Gastroesophageal sphincter (tissue), 4 donors: ENCODE measurements around the gene RNF208. TPM values are rescaled to one million over a fixed set of nuclear protein-coding genes. Genes with fewer than 3 reads are reported as not detected.
A peak's percentile ranks its signal among the peaks of the same experiment; 100 is the strongest.

Experiments used
- ATAC-seq: fragments of 150-250 bp; one replicate; pipeline ENCODE4 v1.9.1; 2016; ENCODE audit warnings: mild to moderate bottlenecking, moderate library complexity
- H3K27ac ChIP-seq, 4 donors: fragments of 200-600 bp; sonication (generic) in 3 of 4; 1 replicate in 3 of 4; 2 replicates in 1 of 4; pipeline ENCODE4 v1.5.1; 2016 to 2019
- H3K27me3 ChIP-seq: fragments of 200-600 bp; sonication (generic); one replicate; pipeline ENCODE4 v1.5.1; 2019
- H3K36me3 ChIP-seq, 2 donors: fragments of 200-600 bp; sonication (generic); one replicate each; pipeline ENCODE4 v1.5.1; 2019; ENCODE audit warnings: control low read depth in 1 of 2
- H3K4me1 ChIP-seq, 3 donors: fragments of 200-600 bp; sonication (generic); 1 replicate in 2 of 3; 2 replicates in 1 of 3; pipeline ENCODE4 v1.5.1; 2016 to 2019; ENCODE audit warnings: control low read depth in 2 of 3
- H3K4me3 ChIP-seq, 2 donors: fragments of 200-600 bp; sonication (generic); one replicate each; pipeline ENCODE4 v1.5.1; 2019; ENCODE audit warnings: mild to moderate bottlenecking in 1 of 2, moderate library complexity in 1 of 2
- H3K9me3 ChIP-seq, 3 donors: fragments of 200-600 bp; sonication (generic); one replicate each; pipeline ENCODE4 v1.5.1; 2017 to 2019; ENCODE audit warnings: control low read depth in 2 of 3
- EP300 ChIP-seq: sonication (generic); formaldehyde crosslinking; IDR thresholded peaks from one replicate; pipeline ENCODE4 v1.6.1; 2017; ENCODE audit warnings: antibody characterized with exemption, mild to moderate bottlenecking
- POLR2A ChIP-seq, 2 donors: fragments of 450-650 bp; IDR thresholded peaks; one replicate each; pipeline ENCODE4 v1.6.1; 2017; ENCODE audit warnings: antibody characterized with exemption in 2 of 2, mild to moderate bottlenecking in 2 of 2, moderate library complexity in 1 of 2
- POLR2AphosphoS5 ChIP-seq: sonication (generic); formaldehyde crosslinking; IDR thresholded peaks from one replicate; pipeline ENCODE4 v1.6.1; 2017; ENCODE audit warnings: antibody characterized with exemption
- WGBS, 2 donors: methylation state at CpG; one replicate each; pipeline ENCODE4 v1.1.5; 2018; ENCODE audit warnings: low coverage in 1 of 2; 5-methylcytosine and 5-hydroxymethylcytosine counted together
- total RNA-seq, 4 donors: library from RNA; depleted of rRNA; stranded (reverse); fragments of >200 nt; gene quantifications; one replicate each; pipeline ENCODE4 v1.1.0, GENCODE V29; 2016
- TF ChIP-seq, protein P1 (sequence below), 4 experiments: fragments of 200-600 bp in 2 of 4; fragments of 450-650 bp in 2 of 4; sonication (generic) in 1 of 4; IDR thresholded peaks; one replicate each; pipeline ENCODE4 v1.5.1; 2017 to 2019; ENCODE audit warnings: antibody characterized with exemption in 4 of 4, mild to moderate bottlenecking in 2 of 4, moderate library complexity in 2 of 4

Gene RNF208
- total RNA-seq, 4 donors from 2014 or later = 1.6 to 5.3 (median 3.1) TPM; not detected in 1

DNA sequence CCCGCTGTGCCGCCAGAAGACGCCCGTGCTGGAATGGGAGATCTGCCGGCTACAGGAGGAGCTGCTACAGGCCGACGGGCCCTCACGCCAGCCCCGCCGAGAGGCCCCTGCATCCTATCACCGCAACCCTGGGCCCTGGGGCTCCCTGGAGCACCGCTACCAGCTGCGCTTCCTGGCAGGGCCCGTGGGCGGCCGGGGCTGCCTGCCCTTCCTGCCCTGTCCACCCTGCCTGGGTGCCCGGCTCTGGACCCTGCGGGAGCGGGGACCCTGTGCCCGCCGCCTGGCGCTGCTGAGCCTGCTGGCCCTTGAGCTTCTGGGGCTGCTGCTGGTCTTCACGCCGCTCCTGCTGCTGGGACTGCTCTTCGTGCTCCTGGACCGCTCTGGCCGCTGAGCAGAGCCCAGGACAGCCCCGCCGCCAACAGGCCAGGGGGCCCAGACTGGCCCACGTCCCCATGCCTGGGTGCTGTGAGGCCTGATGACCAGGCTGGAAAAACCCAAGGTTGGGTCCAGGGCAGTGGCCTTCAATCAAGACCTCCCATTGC is 3.8 kb downstream of the RNF208 start:
- TF ChIP-seq, protein P1, sequence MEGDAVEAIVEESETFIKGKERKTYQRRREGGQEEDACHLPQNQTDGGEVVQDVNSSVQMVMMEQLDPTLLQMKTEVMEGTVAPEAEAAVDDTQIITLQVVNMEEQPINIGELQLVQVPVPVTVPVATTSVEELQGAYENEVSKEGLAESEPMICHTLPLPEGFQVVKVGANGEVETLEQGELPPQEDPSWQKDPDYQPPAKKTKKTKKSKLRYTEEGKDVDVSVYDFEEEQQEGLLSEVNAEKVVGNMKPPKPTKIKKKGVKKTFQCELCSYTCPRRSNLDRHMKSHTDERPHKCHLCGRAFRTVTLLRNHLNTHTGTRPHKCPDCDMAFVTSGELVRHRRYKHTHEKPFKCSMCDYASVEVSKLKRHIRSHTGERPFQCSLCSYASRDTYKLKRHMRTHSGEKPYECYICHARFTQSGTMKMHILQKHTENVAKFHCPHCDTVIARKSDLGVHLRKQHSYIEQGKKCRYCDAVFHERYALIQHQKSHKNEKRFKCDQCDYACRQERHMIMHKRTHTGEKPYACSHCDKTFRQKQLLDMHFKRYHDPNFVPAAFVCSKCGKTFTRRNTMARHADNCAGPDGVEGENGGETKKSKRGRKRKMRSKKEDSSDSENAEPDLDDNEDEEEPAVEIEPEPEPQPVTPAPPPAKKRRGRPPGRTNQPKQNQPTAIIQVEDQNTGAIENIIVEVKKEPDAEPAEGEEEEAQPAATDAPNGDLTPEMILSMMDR (IDR thresholded peaks at IDR 0.05) = no peak
- TF ChIP-seq POLR2A (IDR thresholded peaks at IDR 0.05) = no peak
- TF ChIP-seq EP300 = no peak
- TF ChIP-seq POLR2AphosphoS5 = no peak
- Histone ChIP-seq H3K27ac (no peak overlapping the region), H3K36me3 (peaks cover 0 to 28% of the 10 kb centered on the region in 2 donors), H3K27me3 (no peaks in the 10 kb centered on the region), H3K4me3 (no peak overlapping the region), H3K4me1 (peaks cover 0 to 45% (median 11%) of the 10 kb centered on the region in 3 donors), H3K9me3 (no peaks in the 10 kb centered on the region)
- ATAC-seq = no peak
- no CpG with 5 or more reads among the region's 30 CpGs for WGBS, 2 donors

DNA sequence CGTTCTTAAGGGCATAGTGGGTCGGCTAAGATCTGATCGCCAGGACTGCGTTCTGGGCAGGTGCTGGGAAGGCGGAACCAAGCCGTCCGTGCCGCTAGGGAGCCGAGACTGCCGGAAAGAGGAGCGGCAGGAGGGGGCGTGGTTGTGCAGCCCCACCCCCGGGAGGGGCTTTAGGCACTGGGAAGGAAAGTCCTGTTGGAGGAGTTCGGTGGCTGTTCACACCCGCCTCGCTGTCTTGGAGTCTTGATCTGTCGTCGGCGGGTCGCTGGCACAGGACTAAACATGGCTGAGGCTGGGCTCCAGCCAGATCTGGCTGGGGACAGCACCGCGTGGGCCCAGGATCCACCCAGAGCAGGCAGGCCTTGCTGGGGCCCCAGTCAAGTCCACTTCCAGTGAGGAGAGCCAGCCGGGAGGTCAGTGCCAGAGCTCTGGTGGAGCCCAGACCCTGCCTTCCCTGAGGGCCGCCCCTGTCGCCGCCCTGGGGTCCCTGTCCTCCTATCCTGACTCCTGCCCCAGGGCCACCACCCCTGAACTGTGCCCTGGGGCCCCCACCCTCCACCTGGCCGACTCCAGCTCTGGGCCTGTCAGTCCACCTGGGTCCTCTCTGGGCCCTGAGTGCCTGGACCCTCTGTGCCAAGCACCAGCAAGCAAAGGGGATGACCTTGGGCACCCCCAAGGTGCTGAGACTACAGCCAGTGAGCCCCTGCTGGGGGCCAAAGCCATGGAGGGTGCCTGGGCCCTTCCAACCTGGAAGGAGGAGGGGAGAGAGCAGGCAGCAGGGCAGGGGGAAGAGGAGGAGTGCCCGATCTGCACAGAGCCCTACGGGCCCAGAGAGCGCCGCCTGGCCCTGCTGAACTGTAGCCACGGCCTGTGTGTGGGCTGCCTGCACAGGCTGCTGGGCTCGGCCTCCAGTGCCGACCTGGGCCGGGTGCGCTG is 4.5 kb downstream of the RNF208 start:
- Histone ChIP-seq H3K27ac (no peak overlapping the region), H3K4me1 (peaks cover 0 to 38% (median 11%) of the 10 kb centered on the region in 3 donors), H3K9me3 (no peaks in the 10 kb centered on the region), H3K36me3 (peaks cover 0 to 28% of the 10 kb centered on the region in 2 donors), H3K27me3 (no peaks in the 10 kb centered on the region), H3K4me3 (peak overlapping the region in 1 of 2 donors; percentile 26)
- WGBS, 2 donors = no CpG with 5 or more reads among the region's 36 CpGs
- TF ChIP-seq POLR2AphosphoS5 = no peak
- TF ChIP-seq, protein P1 (IDR thresholded peaks at IDR 0.05) = no peak
- no peak for TF ChIP-seq POLR2A (IDR thresholded peaks at IDR 0.05)
- no peak for TF ChIP-seq EP300
- ATAC-seq = peak; percentile 24

DNA sequence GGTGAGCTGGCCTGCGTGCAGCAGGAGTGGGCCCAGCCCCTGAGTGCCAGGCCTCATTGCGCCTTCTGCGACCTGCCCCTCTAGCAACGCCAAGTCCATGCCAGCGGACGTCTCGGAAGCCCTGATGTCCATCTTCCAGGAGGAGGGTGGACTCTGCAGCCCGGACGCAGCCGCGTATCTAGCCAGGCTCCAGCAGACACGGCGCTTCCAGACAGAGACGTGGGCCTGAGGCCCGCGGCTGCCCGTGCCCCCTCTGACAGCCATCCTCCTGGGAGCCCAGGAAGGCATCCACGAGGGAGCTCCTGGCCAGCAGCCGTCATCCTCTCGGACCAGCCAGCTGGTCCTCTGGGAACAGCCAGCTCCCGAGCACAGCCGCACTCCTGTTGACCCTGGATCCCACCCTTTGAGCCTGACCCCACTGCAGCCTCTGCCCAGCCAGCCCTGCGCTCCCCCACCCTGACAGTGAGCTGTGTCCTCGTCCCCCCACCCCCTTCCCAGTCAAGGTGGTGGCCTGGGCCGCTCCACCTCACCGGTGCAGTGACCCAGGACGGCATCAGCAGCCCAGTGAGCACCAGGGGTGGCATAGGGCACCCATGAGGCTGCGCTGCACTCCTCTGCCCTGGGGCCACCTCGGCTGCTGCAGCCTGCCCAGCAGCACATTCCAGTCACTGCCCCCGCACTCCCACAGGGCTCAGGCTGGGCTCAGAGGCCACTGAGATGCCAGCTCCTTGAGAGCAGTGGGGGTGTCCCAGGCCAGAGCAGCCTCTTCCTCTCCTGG is 5.7 kb downstream of the RNF208 start:
- Histone ChIP-seq H3K4me1 (peaks cover 0 to 29% (median 5%) of the 10 kb centered on the region in 3 donors), H3K27ac (no peak overlapping the region), H3K9me3 (no peaks in the 10 kb centered on the region), H3K27me3 (no peaks in the 10 kb centered on the region), H3K4me3 (no peak overlapping the region), H3K36me3 (peaks cover 0 to 28% of the 10 kb centered on the region in 2 donors)
- WGBS, 2 donors = 90% methylated on average over 2 of the region's 30 CpGs; no CpG with 5 or more reads in 1 of the 2 donors
- no peak for TF ChIP-seq EP300
- TF ChIP-seq, protein P1 (IDR thresholded peaks at IDR 0.05) = no peak
- TF ChIP-seq POLR2AphosphoS5 = no peak
- TF ChIP-seq POLR2A (IDR thresholded peaks at IDR 0.05) = no peak
- ATAC-seq = no peak

GRCh38 chr9:137215196-137215986 is 6.6 kb downstream of the RNF208 start:
- peaks cover 0 to 31% of the 10 kb centered on the region in 2 donors for H3K36me3 ChIP-seq
- no peaks in the 10 kb centered on the region for H3K9me3 ChIP-seq
- no peak overlapping the region for H3K27ac ChIP-seq
- H3K27me3 ChIP-seq = no peaks in the 10 kb centered on the region
- no peak for ATAC-seq
- WGBS, 2 donors = 80% methylated on average over 2 of the region's 22 CpGs; no CpG with 5 or more reads in 1 of the 2 donors
- no peak overlapping the region for H3K4me3 ChIP-seq
- TF ChIP-seq POLR2AphosphoS5 = no peak
- H3K4me1 ChIP-seq = peaks cover 0 to 21% (median 3%) of the 10 kb centered on the region in 3 donors
